ENCODE data around the gene PPBP.

The PPBP gene

DNA sequence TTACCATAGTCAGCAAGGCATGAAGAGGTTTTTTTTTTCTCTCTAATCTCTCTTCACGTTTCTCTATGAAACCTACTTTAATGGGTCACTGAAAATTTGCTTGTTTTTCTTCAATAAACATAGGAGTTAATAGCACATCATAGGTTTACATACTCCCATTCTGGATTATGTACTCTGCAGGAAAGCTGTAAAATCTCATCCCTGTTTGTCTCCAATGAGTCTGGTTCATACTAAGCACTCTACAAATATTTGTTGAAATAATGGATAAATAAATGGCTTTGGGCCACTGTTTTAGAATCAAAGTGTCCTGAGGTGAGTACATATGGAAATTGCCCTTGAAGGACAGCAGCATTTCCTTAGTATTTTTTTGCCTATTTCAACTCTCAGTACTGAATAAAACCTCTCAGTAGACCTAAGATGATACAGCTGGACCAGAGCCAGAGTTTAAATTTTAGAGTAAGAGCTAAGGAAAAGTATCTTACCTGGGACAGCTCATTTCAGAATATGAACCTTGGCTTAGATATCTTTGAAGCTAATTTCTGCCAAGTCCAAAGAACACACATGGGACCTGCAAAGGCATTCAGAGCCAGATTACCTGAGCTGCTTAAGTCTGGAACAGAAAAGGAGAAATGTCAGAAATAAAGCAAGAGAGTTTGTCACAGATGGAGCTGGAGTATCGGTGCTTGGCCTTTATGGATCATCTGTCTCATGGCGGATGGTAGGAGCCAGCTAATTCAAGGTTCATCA, 40.6 kb downstream of the PPBP start:
- DNase-seq: no peak

GRCh38 chr4:73945674-73946449, 42.1 kb downstream of the PPBP start:
- no peak for DNase-seq

- no peak for DNase-seq
These were observed 42.9 kb downstream of the PPBP start for GRCh38 chr4:73945140-73945539.

DNA sequence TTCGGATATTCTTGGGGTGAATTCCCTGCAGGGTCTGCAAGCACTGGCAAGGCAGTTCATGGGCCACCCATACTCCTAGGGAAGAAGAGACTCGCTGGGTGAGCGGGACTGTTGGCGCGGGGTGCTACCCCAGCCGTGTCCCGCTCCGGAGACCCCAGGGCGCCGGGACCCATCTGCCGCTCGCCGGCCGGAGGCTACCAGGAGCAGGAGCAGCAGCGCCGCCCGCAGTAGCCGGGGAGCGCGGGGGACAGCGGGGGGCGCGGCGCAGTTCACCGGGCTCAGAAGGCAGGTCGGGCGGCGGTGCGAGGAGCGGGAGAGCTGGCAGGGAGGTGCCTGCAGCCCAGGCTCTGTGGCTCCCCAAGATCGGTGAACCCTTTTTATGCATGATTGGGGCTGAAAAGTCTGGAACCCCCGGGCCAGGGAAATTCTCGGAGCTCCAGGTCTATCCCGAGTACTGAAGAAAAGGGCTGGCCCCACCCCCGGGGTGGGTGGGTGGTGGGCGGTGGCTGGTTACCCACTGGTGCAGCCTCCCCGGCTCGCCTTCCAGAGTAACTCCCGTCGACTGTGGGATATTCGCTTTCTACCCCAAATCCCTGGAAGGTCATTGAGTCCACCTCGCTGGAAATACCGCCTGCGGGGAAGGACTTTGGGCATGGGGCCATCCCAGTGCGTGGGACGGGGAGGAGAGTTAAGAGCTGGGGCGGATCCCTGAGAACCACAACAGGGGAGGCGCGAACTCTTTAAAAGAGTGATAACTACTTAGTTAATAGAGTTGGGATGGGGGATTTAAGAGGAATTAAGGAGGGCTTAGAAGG, 43.7 kb downstream of the PPBP start:
- no peak for DNase-seq

DNA sequence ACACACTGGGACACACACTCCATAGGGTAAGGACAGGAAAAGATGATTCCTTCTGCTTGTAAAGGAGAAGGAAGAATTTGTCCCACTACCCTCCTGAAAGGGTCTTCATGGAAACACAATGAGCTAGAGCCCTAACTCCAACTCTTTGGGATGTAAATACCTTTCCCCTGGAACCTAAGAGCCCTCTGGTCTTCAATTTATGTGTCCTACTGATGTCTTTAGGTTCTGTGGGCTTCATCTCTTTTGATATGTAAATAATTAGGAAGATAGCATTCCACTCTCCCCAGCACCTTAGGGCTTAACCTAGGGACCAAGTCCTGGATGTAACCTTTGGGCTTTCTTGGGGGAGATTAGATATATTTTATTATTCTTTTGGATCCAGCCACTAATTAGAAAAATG, 44.4 kb downstream of the PPBP start:
- no peak for DNase-seq

DNA sequence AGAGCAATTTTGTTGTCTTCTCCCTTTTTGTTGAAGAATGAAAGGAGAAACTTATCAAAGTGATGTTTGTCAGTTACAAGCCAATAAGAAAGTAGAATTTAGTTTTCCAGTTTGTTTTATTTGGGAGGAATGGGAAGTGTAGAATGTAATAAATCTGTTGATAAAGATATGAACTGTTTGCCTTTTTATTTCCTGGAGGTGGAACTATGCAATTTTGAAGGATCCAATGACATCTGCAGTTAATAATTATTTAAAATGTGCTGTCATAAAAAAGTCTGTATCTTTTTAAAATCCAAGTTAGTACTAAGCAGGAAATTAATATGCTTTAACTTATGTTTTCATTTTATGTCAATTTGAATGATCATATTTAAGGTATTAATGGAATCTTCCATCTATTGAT, 51.0 kb downstream of the PPBP start:
- no peak for DNase-seq
